Epidermal melanocyte (primary cell): ENCODE measurements around the gene TLX1.

ENCODE experiments used
- DNase-seq: peaks from one replicate; pipeline ENCODE4 v3.0.0; 2011; ENCODE audit warnings: low spot score; ENCODE audit not compliant: insufficient read length

Gene TLX1

DNA sequence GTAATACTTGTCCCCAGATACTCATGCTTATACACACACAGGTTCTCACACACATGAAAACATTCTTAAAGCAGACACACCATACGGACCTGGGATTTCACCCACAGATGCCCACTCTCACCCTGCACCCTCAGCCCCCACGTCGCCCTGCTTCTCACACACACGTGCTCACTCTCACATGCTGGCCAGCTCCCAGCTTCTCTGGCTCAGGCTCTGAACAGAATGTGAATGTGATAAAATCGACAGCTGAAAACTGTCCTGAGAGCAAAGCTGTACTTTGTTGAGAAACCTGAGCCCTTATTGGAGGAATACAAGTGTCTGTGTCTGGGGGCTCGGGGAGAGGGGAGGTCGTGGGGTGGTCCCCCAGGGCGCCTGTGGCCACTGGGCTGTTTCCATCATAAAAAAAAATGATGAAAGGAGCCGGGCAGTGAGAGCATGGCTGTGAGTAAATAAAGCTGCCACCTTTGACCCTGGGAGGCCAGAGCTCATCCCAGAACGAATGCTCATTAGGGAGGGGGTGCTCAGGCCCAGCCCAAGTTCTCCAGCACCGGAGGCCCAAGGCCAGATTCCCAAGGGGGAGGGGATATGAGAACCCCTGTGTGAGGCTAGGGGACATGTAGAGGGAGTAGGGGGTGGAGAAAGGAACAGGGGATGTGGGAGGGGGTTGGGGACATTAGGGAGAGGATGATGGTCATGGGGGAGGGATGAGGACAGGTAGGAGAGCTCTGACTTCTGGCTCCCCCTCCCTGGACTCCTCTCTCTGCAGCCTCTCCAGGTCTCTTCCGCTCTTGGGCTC, 18.1 kb upstream of the TLX1 start:
- no peak for DNase-seq

DNA sequence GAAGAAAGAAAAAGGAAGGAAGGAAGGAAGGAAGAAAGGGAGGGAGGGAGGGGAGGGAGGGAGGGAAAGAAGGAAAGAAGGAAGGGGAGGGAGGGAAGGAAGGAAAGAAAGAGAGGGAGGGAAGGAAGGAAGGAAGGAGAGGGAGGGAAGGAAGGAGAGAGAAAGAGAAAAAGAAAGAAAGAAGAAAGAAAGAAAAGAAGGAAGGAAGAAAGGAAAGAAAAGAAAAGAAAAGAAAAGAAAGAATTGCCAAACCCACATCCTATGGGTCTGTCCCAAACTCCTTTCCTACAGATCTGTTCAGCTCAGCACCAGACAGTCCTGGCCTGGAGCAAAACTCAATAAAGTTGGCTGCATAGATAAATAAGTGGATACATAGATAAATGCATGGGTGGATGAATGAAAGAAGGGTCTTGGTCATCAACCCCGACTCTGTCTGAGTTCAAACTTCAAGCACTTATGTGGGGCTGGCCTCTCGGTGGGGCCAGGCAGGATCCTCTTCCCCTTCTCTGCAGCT, 17.2 kb upstream of the TLX1 start:
- no peak for DNase-seq

DNA sequence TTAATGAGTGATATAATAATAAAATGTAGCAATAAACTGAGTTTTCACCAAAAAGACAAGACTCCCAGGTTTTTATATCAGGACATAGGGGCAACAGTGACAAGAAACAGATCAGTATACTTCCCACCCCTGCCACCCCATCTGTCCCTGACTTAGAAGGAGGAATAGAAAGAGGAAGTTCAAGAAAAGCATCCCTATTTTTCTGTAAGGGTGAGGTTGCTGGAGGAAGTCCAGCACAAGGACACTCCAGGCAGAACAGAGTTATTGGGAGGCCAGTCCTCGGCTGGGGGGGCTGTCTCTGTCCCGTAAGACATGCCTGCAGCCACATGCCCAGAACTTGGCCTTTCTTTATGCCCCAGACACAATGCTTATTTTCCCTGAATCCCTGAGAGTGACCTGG, 16.5 kb upstream of the TLX1 start:
- DNase-seq = no peak

DNA sequence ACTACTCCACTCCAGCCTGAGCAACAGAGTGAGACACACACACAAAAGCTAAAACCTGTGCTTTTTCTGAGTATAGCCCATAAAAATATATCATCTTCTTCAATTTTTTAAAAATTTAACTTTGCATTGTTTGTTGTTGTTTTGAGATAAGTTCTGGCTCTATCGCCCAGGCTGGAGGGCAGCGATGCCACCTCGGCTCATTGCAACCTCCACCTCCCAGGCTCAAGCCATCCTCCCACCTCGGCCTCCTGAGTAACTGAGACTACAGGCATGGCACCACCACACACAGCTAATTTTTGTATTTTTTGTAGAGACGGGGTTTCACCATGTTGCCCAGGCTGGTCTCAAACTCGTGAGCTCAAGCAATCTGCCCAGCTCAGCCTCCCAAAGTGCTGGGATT, 14.3 kb upstream of the TLX1 start:
- no peak for DNase-seq

DNA sequence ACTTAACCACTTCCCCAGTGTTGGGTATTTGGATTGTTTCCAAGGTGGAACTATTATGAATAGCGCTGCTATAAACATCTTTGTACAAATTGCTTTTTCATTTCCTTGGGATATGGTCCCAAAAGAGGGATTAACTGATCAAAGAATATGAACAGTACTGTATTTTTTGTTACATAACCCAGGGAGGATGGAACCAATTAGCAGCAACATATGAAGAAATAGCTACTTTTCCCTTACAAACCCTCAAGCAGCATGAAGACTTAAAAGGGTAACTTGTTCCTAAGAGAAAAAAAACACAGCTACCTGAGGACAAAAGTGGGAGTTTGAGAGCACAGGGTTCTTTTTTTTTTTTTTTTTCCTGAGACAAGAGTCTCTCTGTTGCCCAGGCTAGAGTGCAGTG, 13.1 kb upstream of the TLX1 start:
- no peak for DNase-seq

DNA sequence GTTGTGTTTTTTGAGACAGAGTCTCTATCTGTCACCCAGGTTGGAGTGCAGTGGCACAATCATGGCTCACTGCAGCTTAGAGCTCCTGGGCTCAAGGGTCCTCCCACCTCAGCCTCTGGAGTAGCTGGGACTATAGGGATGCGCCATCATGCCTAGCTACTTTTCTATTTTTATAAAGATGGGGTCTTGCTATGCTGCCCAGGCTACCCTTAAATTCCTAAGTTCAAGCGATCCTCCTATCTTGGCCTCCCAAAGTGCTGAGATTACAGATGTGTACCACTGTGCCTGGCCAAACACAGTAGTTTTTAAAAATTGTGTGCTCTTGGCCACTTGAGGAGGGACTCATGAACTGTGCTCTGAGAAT, 10.6 kb upstream of the TLX1 start:
- DNase-seq = no peak

DNA sequence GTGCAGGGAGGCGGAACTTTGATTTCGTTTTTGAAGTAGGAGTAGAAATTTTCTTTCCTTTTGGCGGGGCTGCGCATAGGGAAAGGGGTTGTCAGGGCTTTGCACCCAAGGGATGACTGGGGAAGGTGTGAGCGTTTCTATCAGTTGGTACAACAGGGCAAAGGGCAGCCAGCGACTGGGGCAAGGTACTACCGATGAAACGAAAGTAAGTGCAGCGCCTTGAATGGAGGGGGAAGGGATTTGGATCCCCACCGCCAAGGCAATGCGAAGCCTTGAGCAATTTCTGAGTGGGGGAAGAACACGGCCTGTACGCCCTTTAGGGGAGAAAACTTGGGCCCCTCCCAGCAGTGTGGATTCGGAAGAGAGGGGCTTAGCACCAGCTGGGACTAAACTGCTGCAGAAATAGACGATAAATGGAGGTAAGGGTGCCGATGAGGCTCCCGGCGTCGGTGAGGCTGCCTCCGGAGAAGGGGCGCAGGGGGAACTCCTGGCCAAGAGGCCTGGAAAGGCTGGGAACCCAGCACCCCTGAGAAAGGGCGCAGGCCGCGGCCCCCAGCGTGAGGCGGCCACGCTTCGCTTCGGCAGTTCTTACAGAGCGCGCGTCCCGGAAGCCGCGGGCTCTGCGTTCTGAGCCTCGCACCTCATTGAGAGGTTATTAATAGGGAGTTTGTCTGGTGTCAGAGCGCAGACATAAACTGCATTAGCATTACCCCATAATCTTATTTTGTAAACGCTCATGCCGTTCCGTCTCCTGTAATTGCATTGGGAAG, 10.0 kb upstream of the TLX1 start:
- DNase-seq = no peak

DNA sequence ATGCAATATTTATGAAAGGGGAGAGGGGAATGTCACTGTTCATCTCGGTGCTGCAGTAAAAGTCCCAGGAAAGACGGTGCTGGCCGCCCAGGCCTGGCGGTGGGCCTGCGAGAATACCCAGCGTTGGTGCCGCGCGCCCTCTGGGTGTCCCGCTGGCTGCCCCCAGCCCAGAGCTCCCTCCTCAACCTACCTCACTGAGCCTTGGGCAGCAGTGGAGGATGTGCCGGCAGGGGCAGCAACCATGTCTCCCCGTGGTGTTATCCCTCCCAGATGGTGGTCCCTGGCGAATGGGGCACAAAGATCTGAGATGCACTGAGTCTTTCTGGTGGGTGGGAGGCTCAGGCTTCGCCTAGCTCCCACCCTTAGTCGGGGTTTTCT, 9.5 kb upstream of the TLX1 start:
- DNase-seq = no peak

DNA sequence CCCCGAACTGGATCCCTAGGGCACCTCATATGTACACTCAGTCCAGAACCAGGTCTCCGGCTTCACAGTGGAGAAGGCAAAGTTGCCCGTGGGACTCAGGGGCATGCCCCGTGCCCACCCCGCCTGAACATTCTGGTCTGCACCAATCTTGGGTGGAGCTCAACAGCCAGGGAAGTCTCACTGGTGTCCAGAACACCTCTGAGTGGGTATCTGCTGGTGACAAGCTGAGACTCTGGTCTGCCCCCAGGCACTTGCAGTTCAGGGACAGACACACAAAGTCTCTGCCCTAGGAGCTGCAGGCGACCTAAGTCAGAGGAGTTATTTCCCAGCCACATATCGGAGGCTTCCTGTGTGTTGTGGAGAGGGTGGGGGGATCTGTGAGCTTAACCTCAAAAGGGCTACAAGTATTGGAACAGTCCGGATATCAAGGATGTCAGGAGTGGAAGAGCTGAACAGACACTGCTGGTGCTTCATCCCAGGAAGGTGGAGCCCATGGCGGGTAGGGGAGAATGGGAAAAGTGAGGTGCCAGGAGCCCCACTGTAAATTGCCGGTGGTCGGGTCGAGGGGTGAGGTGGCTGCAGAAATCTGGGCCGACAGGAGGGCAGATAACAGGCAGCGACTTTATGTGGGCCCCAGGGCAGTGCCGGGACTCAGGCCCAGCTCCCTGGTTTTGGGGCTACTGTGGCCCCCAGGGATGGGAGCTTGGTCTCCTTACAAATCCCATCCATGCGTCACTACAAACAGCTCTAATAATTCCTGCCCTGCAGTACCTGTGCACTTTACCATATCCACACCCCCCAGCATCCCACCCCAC, 8.6 kb upstream of the TLX1 start:
- no peak for DNase-seq

DNA sequence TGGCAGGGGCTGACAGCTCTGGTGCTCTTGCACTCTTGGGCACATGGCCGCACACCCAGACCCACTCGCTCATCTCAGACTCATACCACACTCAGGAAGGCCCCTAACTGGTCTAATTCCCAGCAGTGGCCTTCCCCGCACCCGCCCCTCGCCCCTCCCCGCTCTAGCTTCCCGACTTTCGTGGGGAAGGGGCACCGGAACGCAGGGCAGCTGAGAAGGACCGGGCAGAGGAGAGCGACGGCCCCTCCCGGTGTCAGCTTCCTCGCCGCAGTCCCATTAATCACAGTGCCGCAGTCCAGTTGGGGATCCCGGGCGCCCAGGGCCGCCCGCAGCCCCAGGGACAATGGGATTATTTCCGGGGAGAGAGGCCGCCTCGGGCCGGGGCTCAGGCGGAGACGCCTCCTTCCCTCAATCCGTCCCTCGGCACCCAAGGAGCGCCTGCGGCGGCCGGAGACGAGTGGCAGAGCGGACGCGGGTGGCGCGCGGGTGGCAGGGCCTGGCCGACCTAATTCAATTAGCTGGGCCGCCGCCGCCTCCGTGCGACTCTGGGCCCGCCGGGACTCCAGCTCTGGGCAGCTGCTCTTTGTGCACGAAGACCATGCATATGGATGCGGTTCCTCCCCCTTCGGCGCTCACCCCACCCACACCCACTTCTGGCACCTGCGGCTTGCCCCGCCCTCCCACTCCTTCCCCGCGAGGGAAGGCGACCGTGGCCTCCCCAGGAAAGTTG, 7.8 kb upstream of the TLX1 start:
- DNase-seq = no peak

DNA sequence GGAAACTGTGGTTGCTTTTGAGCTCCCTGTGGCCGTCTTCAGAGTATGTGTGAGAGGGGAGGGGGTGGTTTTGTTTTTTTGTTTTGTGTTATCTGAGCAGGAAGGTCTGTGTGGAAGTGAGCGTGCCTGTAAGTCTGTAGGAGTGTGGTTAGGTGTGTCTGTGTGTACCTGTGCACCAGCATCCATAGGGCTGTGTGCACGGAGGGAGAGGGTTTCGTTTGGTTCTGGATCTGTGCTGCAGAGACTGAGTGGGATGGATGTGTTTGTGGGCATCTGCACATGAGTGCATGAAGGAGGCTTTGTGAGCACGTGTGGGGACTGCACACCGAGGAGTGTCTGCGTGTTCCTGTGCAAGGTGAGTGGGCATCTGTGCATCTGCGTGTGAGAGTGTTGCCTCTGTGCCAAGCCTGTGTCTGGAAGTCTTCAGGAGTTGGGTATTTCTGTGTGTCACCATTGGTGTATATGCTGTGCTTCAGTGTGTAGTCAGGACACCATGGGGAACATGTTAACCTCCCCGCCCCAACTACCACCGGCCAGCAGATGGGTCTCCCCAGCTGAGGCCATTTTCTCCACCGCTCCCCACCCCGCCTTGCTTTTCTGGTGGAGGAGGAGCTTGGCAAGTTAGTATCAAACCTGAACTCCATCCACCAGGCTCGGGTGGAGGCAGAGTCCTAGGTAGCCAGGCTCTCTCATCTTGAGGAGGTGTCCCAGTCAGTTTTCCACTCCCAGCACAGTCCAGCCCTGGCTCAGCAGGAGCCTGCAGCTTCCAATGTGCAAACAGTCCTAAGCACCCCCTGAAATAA, 7.1 kb upstream of the TLX1 start:
- DNase-seq = no peak

DNA sequence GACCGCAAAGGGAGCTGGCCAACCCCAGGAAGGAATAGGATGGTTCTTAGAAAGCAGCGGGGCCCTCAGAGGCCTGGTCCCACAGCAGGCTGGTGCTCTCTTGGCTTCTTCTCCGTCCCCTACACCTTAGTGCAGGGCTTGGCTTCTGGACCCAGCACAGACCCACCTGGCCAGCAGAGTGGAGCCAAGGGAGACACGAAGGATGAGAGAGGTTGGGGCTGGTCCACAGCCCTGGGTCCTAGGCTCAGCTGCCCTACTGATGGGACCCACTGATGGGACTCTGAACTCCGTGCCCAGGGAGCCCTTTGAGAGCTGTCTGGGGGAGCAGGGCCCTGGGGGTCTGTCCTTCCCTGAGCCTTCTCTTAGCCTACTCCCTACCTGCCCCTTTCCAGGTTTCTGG, 6.2 kb upstream of the TLX1 start:
- no peak for DNase-seq

DNA sequence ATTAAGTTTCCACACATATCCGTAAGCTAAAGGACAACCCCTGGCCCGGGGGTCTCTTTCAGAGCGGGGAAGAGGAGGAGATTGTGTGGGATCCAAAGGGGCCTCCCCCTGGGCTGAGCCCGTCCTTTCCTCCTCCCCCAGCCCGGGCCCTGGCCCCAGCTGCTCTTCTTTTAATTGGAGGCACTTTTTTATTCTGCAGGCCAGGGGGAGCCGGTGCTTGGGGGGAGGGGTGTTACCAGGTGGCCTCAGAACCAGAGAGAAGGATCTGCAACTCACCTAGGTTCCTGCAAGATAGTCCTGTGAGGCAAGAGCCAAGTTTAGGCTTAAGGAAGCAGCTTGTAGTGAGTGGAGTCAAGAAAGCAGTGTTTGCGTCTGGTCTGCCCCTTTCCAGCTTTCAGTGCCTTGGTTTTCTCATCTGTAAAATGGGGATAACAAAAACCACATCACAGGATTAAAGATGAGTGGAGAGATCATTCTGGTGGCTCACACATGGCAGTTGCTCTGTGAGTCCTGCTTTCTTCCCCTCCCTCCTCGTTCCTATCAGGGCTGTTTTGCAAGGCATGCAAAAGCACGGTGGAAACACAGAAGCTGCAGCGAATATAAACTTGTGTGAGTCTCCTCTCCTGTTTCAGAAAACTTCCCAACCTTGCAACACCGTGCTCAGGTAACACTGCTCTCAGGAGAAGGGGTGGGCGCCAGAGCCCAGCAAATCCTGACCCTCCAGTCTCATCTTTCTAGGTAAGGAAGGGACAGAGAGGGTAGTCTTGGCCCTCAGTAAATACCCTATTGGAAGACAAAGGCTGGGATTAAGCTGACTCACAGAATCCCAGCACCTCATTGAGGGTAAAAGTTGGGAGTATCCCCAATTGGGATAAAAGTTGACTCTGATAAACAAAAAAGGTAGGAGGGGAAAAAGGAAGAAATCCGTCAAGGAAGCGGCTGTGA, 4.1 kb upstream of the TLX1 start:
- DNase-seq = no peak

DNA sequence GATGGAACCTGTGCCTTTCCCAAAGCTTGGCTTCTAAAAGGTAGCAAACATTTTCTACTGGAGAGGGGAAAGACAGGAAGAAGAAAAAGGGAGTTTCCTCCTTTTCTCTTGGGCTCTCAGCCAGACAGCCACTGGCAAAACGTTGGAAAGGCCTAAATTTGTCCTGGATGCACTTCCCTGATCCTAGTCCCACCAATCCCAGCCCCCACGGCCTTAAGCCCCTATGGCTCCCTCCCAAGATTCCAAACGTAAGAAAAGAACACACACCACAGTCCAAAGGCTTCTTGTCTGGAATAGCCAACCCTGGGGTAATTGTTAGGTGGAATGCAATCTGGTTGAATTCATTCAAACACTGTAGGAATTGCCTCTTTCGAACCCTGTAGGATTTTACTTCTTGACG, 959 bp upstream of the TLX1 start:
- no peak for DNase-seq

DNA sequence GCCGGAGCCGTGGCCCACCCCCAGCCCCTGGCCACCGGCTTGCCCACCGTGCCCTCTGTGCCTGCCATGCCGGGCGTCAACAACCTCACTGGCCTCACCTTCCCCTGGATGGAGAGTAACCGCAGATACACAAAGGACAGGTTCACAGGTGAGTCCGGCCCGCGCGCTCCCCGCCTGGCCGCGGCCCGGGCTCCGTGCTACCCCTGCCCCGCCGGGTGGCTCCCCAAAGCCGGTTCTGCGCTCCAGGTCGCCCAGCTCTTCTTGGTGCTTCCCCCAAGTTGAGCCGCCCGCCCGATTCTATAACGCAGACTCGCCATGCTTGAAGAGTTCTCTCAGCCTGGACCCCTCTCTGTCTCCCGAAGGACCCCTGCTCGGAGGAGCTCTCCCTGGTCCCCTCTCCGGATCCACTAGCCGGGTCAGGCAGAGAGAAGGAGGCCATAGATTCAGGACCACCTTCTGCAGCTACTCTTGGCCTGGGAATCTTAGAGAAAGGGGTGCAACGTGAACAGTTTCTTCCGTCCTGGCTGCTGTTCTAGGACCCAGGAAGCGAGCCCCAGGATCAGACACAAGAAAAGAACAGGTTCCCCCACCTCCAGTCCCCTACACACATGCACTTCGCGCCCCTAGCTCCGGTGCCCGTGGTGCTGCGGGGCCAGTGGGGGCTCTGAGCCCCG, 999 bp downstream of the TLX1 start:
- DNase-seq = no peak

DNA sequence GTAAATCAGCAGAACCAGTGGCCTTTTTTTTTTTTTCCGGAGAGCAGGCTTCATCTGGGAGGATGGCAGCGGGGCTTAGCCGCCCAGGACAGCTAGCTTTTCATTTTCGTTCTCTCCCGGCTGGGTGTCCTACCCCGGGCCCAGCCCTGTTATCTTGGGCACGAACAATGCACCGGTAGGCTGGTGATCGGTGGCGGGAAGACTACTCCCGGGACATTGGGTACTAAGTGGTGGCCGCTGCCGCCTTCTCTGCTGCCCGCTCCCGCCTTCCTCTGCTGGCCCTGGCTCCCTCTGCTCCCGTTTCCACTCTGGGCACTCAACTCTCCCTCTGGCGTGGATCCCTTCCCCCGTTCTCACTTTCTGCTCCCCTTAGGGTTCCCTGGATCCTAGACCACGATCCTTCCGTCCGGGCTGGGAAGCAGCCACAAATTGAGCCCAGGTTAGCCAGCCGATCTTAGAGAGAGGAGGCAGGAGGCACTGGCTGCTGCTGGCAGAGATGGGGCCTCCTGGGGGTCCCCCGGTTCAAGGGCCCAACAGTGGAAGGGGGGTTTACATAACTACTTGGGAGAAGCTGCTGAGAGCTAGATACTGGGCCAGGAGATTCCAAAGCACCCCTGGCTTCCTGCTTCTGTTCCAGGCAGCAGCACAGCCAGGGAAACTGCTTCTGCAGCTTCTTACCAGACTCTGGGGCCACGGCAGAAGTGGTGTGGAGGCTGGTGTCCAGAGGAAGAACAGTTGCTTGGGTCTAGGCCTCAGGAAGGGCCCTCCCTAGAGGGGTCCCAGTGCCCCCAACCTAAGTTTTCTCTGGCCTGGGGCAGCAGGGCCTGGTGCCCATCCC, 1.8 kb downstream of the TLX1 start:
- no peak for DNase-seq

DNA sequence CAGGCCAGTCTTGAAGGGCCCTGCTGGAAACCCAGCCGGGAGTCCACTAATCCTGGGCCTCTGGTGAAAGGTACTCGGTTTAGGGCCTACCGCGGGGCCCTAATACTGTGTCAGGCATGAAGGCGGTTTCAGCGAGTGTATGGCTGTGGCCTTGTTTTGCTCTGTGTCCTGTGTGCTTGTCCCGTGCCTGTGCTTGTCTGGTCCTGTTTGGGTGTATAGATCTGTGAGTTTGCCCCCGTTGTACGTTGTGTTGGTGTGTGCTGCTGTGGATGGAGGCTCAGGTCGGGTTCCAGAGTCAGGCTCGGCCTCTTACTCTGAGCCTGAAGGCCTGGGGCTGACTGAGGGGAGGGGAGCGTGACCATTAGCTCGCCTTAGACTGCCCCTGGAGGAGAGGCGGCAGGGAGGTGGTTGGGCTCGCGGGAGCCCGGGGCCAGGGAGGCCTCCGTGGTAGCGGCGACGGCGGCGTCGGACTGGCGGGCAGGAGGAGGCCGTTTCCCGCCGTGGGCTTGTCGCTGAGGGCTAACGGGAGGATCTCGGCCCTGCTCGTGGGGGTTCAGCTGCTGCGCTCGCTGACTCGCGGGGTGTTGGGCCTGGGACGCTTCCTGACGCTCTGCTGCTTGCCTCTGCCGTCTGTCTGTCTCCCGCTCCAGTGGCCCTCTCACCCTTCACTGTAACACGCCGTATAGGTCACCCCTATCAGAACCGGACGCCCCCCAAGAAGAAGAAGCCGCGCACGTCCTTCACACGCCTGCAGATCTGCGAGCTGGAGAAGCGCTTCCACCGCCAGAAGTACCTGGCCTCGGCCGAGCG, 2.6 kb downstream of the TLX1 start:
- DNase-seq = no peak
